ENCODE data around the gene RPS6KC1.
"Not testable (repeated sequence)": the region's sequence is repeated elsewhere in the genome, so short reads cannot be mapped to it uniquely, and the experiment has no call there.

RPS6KC1 gene

GRCh38 chr1:213154056-213154685, 103.1 kb downstream of the RPS6KC1 start:
- DNase-seq (ENCODE audit: low read depth in 2 of 2): no peak

GRCh38 chr1:213159376-213159775, 108.3 kb downstream of the RPS6KC1 start:
- DNase-seq (ENCODE audit: low read depth in 2 of 2): no peak

- not testable (repeated sequence) for DNase-seq (ENCODE audit: low read depth in 2 of 2)
Observed at GRCh38 chr1:213160442-213160841, 109.4 kb downstream of the RPS6KC1 start.

GRCh38 chr1:213162338-213162737, 111.3 kb downstream of the RPS6KC1 start:
- DNase-seq (ENCODE audit: low read depth in 2 of 2): no peak

DNA sequence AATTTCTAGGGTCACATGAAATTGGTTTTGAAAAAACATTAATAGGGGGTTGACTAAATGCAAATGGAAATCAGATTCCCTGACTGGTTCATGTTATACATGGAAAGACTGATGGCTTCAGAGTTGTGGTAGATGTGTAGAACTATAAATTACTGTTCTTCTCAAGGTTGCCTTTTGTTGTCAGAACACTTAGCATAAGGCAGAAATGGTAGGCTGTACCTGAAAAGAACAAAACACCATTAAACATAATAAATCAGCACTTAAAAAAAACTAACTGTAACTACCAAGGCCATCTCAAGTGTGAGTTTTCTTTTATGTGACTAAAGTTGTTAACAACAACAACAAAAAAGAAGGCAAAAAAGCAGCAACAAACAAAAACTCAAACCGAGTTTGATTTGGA, 111.8 kb downstream of the RPS6KC1 start:
- DNase-seq (ENCODE audit: low read depth in 2 of 2): no peak

GRCh38 chr1:213163278-213163711, 112.3 kb downstream of the RPS6KC1 start:
- no peak for DNase-seq (ENCODE audit: low read depth in 2 of 2)

DNA sequence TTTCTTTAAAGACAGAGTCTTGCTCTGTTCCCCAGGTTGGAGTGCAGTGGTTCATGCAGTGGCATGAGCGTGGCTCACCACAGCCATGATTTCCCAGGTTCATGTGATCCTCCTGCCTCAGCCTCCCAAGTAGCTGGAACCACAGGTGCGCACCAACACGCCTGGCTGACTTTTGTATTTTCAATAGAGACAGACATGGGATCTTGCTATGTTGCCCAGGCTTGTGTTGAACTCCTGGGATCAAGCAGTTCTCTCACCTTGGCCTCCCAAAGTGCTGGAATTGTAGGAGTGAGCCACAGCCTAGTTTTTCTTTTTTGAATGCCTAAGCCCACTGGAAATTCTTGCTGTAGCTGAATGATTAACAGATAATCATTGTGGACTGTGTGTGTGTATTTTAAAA, 113.5 kb downstream of the RPS6KC1 start:
- DNase-seq (ENCODE audit: low read depth in 2 of 2): no peak

- no peak for DNase-seq (ENCODE audit: low read depth in 2 of 2)
Observed at GRCh38 chr1:213166852-213167251, 115.8 kb downstream of the RPS6KC1 start.

GRCh38 chr1:213171711-213172110, 120.7 kb downstream of the RPS6KC1 start:
- DNase-seq (ENCODE audit: low read depth in 2 of 2): no peak

DNA sequence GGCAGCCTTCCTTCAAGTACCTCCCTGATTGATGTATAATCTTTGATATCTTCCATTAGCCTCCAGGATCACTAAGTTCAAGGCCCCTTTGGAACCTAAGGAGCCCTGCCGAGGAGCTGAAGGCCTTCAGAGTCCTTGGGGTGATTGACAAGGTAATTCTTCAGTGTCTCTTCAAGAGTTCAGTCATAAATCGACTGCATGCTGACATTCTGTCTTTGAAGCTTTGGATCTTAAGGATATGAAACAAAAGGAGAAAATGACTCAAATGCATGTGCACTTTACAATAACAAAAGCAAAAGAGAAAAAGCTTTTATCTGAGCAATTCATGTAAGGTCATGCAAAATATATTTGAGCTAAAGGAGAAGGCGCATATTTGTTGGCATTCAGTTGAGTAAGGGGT, 125.3 kb downstream of the RPS6KC1 start:
- no peak for DNase-seq (ENCODE audit: low read depth in 2 of 2)

- no peak for DNase-seq (ENCODE audit: low read depth in 2 of 2)
Observed at GRCh38 chr1:213179784-213180183, 128.7 kb downstream of the RPS6KC1 start.

DNA sequence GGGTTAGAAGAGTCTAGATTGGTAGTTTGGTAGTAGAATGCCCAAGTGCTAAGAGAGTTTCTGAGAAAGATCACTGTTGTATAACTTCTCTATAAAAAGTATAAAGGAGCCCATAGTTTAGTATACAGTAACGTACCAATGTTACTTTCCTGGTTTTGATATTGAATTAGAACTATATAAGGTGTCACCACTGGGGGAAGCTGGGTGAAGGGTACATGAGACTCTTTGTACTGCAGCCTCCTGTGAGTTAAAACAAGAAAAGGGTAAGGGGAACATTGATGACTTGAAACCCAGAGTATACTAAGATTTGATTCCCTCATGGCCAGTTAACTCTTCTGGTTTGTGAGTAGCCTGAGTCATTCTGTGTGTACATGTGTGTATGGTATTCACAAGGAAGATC, 129.8 kb downstream of the RPS6KC1 start:
- DNase-seq (ENCODE audit: low read depth in 2 of 2): no peak

- DNase-seq (ENCODE audit: low read depth in 2 of 2): no peak
Observed at GRCh38 chr1:213183036-213183672, 132.1 kb downstream of the RPS6KC1 start.

DNA sequence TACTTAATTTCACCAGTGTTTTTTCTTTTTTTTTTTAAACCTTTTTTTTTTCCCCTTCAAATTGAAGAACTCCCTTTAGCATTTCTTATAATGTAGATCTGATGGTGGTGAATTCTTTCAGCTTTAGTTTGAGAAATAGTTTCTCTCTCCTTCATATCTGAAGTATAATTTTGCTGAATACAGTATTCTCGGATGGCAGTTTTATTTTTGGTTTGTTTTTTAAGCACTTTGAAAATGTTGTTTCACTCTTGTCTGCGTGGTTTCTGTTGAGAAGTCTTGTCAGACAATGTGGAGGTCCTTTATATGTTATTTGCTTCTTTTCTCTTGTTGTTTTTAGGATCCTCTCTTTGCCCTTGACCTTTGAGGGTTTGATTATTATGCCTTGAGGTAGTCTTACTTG, 135.1 kb downstream of the RPS6KC1 start:
- DNase-seq (ENCODE audit: low read depth in 2 of 2): no peak

GRCh38 chr1:213192026-213192425, 141.0 kb downstream of the RPS6KC1 start:
- no peak for DNase-seq (ENCODE audit: low read depth in 2 of 2)

DNA sequence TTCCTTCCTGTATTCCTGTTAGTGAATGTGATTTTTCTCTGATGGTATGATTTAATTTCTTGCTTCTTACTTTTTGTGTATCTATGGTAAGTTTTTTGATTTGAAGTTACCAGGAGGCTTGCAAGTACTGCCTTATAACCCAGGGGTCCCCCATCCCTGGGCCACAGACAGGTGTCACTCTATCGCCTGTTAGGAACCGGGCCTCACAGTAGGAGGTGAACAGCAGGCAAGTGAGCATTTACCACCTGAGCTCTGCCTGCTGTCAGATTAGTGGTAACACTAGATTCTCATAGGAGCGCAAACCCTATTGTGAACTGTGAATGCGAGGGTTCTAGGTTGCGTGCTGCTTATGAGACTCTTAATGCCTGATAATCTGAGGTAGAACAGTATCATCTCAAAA, 143.3 kb downstream of the RPS6KC1 start:
- DNase-seq (ENCODE audit: low read depth in 2 of 2): no peak

GRCh38 chr1:213194855-213195254, 143.8 kb downstream of the RPS6KC1 start:
- no peak for DNase-seq (ENCODE audit: low read depth in 2 of 2)

- not testable (repeated sequence) for DNase-seq (ENCODE audit: low read depth in 2 of 2)
Observed at GRCh38 chr1:213196328-213197054, 145.4 kb downstream of the RPS6KC1 start.

- no peak for DNase-seq (ENCODE audit: low read depth in 2 of 2)
Observed at GRCh38 chr1:213200630-213201029, 149.6 kb downstream of the RPS6KC1 start.

GRCh38 chr1:213201380-213202155, 150.5 kb downstream of the RPS6KC1 start:
- DNase-seq (ENCODE audit: low read depth in 2 of 2): no peak

GRCh38 chr1:213211201-213211600, 160.2 kb downstream of the RPS6KC1 start:
- no peak for DNase-seq (ENCODE audit: low read depth in 2 of 2)

DNA sequence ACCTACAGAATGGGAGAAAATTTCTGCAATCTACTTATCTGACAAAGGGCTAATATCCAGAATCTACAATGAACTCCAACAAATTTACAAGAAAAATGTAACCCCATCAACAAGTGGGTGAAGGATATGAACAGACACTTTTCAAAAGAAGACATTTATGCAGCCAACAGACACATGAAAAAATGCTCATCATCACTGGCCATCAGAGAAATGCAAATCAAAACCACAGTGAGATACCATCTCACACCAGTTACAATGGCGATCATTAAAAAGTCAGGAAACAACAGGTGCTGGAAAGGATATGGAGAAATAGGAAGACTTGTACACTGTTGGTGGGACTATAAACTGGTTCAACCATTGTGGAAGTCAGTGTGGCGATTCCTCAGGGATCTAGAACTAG, 168.0 kb downstream of the RPS6KC1 start:
- not testable (repeated sequence) for DNase-seq (ENCODE audit: low read depth in 2 of 2)

Data from stimulated activated CD8-positive, alpha-beta memory T cell treated with anti-CD3 and anti-CD28 coated beads, Interleukin-15, amount 100 ng/mL, for 48 hours (primary cell).